ENCODE results near the gene DPP3.

DPP3 gene

GRCh38 chr11:66484806-66485380 lies 4.7 kb downstream of the DPP3 start:
- DNase-seq (ENCODE audit: low spot score) = no peak

DNA sequence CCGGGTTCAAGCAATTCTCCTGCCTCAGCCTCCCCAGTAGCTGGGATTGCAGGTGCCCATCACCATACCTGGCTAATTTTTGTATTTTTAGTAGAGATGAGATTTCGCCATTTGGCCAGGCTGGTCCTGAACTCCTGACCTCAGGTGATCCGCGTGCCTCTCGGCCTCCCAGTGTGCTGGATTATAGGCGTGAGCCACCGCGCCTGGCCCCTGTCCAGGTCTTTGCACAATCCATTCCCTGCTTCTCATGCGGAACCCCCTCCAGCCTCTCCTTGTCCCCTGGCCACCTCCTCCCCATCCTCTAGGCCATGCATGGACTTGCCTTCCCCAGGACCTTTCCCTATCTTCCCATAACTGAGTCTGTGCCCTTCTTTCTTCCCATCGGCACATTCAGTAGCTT lies 8.7 kb downstream of the DPP3 start:
- no peak for DNase-seq (ENCODE audit: low spot score)

- DNase-seq (ENCODE audit: low spot score) = no peak
These were observed 9.4 kb downstream of the DPP3 start for GRCh38 chr11:66489636-66490035.

GRCh38 chr11:66491315-66491935 lies 11.2 kb downstream of the DPP3 start:
- no peak for DNase-seq (ENCODE audit: low spot score)

DNA sequence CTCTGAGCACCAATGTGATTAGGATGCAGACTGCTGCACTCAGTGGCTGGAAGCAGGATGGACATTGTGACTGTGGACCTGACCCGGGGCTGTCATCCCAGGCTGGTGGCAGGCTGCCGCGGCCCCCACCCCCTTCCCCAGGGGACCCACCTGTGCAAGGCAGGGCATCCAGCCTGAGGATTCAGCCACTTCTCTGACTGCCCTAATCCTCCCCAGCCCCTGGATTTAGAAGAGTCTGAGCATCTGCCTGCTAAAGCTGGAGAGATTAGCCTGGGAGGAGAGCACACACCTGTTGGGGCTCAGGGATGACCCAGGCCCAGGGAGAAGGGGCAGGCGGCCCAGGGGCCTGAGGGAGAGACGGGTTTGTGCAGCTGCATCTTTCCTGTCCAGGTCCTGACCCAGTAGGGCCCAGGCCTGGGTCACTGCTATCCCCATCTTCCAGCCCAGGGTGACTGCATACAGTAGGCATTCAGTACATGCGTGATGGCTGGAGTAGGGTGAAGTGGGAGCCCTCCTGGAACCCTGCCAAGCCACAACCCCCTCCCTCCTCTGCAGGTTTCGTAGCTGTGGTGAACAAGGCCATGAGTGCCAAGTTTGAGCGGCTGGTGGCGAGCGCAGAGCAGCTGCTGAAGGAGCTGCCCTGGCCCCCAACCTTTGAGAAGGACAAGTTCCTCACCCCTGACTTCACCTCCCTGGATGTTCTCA lies 12.1 kb downstream of the DPP3 start:
- DNase-seq (ENCODE audit: low spot score) = no peak

DNA sequence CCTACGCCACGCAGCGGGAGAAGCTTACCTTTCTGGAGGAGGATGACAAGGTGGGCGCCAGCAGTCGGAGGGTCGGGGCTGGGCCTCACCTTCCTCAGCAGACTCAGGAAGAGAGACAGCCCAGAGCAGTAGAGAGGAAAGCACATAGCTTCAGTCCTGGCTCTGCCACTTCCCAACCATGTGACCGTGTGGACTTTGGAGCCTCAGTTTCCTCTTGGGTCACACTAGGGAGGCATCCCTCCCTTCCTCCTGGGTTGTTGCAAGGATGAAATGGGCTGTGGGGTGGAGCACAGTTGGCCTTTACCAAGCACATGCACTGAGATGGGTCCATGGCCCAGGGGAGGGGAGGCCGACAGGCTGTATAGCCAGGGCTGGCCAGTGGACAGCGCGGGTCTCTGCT lies 12.9 kb downstream of the DPP3 start:
- DNase-seq (ENCODE audit: low spot score) = no peak

DNA sequence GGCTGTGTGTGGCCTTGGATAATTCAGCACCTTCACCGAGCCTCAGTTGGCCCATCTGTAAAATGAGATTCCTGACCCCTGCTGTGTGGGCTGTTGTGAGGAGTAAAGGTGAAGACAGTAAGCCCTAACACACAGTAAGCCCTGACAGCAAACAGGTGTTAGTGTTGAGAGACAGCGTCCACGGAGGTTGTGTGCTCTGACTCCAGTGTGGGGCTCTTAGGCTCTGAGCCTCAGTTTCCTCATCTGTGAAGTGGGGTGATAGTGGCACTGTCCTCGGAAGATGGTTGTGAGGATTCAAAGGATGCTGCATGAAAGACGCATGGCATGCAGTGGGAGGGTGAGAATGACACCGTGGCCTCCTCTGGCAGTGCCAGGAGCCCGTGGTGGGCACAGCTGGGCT lies 14.2 kb downstream of the DPP3 start:
- no peak for DNase-seq (ENCODE audit: low spot score)

DNA sequence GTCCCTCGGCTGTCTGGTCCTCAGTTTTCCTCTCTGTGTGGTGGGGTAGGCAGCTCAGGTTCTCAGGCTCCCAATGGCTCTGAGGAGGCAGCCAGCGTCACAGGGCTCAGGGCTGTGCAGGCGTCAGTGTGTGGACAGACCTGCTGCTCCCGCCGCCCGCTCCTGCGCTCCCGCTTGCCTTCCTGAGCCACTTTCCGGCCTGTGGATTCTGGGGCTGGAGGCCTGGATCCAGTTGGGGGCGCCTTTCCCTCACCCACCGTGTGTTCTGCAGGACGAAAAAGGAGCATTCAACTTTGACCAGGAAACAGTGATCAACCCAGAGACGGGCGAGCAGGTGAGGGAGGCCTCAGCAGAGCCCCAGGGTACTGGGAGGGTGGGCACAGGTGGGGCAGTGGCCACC lies 14.7 kb downstream of the DPP3 start:
- no peak for DNase-seq (ENCODE audit: low spot score)

- DNase-seq (ENCODE audit: low spot score) = no peak
These were observed 15.2 kb downstream of the DPP3 start for GRCh38 chr11:66495401-66495854.

- no peak for DNase-seq (ENCODE audit: low spot score)
These were observed 17.0 kb downstream of the DPP3 start for GRCh38 chr11:66497206-66497605.

DNA sequence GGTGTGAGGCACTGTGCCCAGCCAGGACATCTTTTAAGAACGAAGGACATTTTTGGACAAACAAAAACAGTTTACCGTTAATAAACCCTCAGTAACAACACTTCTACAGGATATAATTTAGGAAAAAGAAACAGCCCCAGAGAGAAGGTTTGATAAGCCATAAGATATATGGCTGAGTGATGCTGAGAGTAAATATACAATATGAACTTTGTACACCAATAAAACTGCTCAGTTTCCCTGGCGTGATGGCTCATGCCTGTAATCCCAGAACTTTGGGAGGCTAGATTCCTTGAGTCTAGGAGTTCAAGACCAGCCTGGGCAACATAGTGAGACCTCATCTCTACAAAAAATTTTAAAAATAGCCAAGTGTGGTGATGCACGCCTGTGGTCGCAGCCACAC lies 18.3 kb downstream of the DPP3 start:
- no peak for DNase-seq (ENCODE audit: low spot score)

DNA sequence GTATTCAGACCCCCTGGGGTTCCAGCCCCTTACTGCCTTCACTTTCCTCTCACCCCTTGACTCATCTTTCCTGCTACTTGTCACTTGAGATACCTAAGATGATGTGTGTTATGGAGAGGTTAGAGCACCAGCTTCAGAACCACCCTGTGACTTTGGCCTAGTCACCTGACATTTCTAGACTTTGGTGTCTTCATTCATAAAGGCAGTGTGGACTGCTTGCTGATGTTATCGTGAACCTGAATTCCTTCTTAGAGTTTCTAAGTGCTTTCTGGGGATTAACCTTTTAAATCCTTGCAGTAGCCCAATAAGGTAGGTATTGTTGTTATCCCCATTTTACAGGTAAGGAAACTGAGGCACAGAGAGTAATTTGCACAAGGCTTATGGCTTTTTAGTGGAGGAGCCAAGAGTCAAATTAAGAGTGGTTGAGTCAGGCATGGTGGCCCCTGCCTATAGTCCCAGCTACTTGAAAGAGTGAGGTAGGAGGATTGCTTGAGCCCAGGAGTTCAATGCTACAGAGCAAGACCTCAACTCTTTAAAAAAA lies 25.1 kb downstream of the DPP3 start:
- DNase-seq (ENCODE audit: low spot score) = no peak

DNA sequence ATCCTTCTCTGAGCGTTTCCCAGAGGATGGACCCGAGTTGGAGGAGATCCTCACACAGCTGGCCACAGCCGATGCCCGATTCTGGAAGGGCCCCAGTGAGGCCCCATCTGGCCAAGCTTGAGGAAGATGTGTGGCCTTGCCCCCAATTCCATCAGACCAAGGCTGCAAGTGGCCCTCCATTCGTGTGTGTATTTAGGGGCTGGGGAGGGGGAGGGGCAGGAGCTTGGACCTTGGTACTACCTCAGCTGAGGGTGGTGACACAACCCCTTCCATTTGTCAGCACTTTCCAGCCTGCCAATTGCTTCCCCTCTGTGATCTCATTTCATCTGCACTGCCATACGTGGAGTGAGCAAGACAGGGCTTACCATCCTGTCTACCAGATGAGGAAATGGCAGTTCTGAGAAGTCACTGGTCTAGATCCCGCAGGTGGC lies 28.9 kb downstream of the DPP3 start:
- no peak for DNase-seq (ENCODE audit: low spot score)

DNA sequence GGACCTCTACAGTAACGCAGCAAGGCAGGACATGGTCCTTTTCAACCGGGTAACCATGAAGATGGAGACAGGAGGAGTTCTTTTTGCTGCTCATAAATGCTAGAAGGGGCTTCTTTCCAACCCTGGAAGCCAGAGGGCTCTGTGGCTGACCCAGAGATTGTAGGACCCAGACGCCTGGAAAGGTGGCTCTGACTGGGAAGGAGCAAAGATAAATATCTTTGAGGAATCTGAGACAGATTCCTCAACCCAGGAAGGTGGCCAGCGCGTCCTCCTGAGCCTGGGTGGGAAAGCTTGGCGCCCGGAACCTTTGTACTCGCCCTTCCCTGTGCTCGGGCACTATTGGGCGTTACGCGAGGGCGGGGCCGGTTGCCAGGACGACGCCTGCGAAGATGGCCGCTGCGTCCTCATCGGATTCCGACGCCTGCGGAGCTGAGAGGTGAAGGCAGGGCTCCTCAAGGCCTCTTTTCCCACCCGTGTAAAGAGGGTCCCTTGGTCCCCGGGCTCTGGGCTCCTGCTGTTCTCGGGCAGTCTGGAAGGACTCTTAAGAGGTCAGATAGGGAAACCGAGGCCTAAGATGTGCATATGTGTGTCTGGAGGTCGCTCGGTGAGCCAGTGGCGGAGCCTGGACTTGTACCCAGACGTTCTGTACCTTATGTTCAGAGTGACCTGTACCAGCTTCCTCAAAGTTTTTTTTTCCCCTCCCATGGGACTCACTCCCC lies 30.2 kb downstream of the DPP3 start, which contains the start of gene BBS1:
TSS of gene BBS1 (plus strand) at position 365 of the 719 bp plus-strand sequence. CDS start at position 390, 25 bp downstream.
- peak; percentile 88 for DNase-seq (ENCODE audit: low spot score)

DNA sequence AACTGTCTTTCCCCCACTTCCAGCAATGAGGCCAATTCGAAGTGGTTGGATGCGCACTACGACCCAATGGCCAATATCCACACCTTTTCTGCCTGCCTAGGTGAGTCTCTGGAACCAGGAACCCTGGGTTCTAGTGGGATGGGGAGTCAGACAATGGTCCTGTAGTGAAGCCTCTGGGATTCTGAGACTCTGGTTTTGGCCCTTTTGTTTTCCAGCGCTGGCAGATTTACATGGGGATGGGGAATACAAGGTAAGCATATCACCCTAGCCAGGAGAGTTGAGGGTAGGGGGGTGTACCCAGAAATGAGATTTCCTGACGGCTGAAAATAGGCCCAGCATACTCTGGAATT lies 30.7 kb downstream of the DPP3 start:
- no peak for DNase-seq (ENCODE audit: low spot score)

- DNase-seq (ENCODE audit: low spot score) = no peak
These were observed 43.4 kb downstream of the DPP3 start for GRCh38 chr11:66523611-66524010.

- no peak for DNase-seq (ENCODE audit: low spot score)
These were observed 44.2 kb downstream of the DPP3 start for GRCh38 chr11:66524304-66525040.

GRCh38 chr11:66529069-66529468 lies 48.8 kb downstream of the DPP3 start:
- DNase-seq (ENCODE audit: low spot score) = no peak

DNA sequence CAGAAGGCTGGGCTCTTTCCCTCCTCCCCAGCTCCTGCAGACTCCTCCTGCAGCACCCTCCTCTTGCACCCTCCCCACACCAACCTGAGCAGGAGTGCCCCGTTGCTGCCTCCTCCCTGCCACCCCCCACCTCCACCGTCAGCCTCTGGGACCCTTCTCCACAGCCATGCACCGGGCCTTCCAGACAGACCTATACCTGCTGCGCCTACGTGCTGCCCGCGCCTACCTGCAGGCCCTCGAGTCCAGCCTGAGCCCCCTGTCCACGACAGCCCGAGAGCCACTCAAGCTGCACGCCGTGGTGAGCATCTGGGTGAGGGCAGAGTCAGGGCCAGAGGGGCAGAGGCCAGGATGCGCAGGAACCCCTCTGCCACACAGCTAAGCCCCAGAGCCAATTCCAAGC lies 49.4 kb downstream of the DPP3 start:
- no peak for DNase-seq (ENCODE audit: low spot score)

GRCh38 chr11:66530927-66531709 lies 50.9 kb downstream of the DPP3 start:
- DNase-seq (ENCODE audit: low spot score) = no peak

DNA sequence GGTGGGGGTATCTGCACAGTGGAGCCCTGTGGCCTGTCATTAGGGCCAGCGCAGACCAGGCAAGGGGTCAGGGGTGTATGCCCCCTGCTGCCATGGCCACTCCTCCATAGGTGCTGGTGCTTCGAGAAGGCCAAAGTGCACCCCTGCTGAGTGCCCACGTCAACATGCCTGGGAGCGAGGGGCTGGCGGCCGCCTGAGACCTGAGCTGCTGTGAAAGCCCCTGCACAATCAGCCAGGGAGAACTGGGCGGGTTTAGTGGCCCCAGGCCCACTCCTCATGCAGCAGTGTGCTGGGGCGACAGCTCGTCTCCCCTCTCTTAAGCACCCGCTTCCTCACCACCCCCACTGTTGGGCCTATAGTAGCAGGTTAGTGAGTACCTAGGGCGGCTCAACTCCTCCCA lies 51.6 kb downstream of the DPP3 start:
- DNase-seq (ENCODE audit: low spot score) = no peak
